Measurements from ENCODE around the gene PRKACG. TPM values are rescaled to one million over a fixed set of nuclear protein-coding genes. Genes with fewer than 3 reads are reported as not detected.
"Not testable (repeated sequence)": the region's sequence is repeated elsewhere in the genome, so short reads cannot be mapped to it uniquely, and the experiment has no call there.

Gene PRKACG
- total RNA-seq, 1 donor from 2014 or later = not detected

DNA sequence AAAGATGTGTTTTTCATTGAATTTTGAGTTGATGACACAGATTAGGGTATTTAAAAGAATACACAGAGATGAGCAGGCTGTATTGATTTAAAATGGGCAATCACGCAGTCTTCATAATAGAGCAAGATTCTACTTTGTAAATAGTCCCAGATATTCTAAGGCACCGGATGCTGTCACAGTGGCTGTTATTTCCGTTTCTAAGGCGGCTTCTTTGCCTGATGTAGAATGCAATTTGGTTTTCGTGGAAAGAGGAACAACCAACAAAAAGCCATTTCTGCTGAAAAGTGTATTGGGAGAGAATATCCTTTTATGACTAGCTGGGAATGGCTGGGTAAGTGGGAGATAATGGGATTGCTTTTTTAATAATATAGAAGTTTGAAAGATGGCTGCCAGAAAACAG lies 17.5 kb downstream of the PRKACG start:
- Mint-ChIP-seq H3K9me3 (ENCODE audit: unreplicated experiment) (no peaks in the 10 kb centered on the region), H3K36me3 (ENCODE audit: low read depth, unreplicated experiment) (no peaks in the 10 kb centered on the region)
- TF ChIP-seq EZH2 (IDR thresholded peaks at IDR 0.05; ENCODE audit: insufficient read depth, low read length) = no peak

DNA sequence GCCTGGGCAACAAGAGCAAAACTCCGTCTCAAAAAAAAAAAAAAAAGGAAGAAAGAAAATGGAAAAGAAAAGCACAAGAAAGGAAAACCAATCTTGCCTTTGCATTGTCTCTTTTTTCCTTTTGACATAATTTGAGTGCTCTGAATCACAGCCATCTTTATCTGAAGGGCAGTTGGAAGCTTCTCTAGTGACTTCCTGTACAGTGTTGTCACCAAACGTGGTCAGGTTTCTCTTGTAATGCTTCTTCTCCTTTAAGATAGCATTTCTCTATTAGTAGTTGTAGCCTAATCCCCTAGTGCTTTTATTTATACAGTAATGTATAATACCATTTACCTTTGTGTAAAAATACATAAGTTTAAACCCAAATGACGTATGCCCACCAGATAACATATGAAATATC lies 18.1 kb downstream of the PRKACG start:
- H3K27ac Mint-ChIP-seq (ENCODE audit: unreplicated experiment) = no peak overlapping the region
- no peaks in the 10 kb centered on the region for H3K36me3 Mint-ChIP-seq (ENCODE audit: low read depth, unreplicated experiment)
- H3K79me2 ChIP-seq (ENCODE audit: insufficient read depth, low read length) = no peaks in the 10 kb centered on the region
- H3K9me3 Mint-ChIP-seq (ENCODE audit: unreplicated experiment) = no peaks in the 10 kb centered on the region
- no peak overlapping the region for H2AFZ ChIP-seq (ENCODE audit: low read depth, low read length)
- H3K4me1 ChIP-seq (ENCODE audit: insufficient read depth, low read length) = no peaks in the 10 kb centered on the region
- H3K9me3 ChIP-seq (ENCODE audit: insufficient read depth, low read depth, low read length) = no peaks in the 10 kb centered on the region
- TF ChIP-seq EZH2 (IDR thresholded peaks at IDR 0.05; ENCODE audit: insufficient read depth, low read length) = no peak
- TF ChIP-seq, protein P1, sequence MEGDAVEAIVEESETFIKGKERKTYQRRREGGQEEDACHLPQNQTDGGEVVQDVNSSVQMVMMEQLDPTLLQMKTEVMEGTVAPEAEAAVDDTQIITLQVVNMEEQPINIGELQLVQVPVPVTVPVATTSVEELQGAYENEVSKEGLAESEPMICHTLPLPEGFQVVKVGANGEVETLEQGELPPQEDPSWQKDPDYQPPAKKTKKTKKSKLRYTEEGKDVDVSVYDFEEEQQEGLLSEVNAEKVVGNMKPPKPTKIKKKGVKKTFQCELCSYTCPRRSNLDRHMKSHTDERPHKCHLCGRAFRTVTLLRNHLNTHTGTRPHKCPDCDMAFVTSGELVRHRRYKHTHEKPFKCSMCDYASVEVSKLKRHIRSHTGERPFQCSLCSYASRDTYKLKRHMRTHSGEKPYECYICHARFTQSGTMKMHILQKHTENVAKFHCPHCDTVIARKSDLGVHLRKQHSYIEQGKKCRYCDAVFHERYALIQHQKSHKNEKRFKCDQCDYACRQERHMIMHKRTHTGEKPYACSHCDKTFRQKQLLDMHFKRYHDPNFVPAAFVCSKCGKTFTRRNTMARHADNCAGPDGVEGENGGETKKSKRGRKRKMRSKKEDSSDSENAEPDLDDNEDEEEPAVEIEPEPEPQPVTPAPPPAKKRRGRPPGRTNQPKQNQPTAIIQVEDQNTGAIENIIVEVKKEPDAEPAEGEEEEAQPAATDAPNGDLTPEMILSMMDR (IDR thresholded peaks at IDR 0.05; ENCODE audit: insufficient read depth, low read depth, low read length) = no peak
- peaks cover 3% of the 10 kb centered on the region for H3K27me3 ChIP-seq (ENCODE audit: insufficient read depth, low read length)
- no peaks in the 10 kb centered on the region for H3K36me3 ChIP-seq (ENCODE audit: insufficient read depth, low read length)
- H3K4me3 ChIP-seq (ENCODE audit: insufficient read depth, low read depth, low read length) = no peak overlapping the region
- H3K4me3 Mint-ChIP-seq (ENCODE audit: unreplicated experiment) = no peak overlapping the region
- peaks cover 4% of the 10 kb centered on the region for H3K4me1 Mint-ChIP-seq (ENCODE audit: low read depth, unreplicated experiment)
- DNase-seq (ENCODE audit: low read depth) (no peak), FAIRE-seq (no peak)
- H3K27me3 Mint-ChIP-seq (ENCODE audit: low read depth, unreplicated experiment) = peaks cover 4% of the 10 kb centered on the region
- H3K27ac ChIP-seq (ENCODE audit: low read depth, low read length) = no peak overlapping the region
- H3K9ac ChIP-seq (ENCODE audit: low read length) = no peak overlapping the region
- no peak overlapping the region for H3K4me2 ChIP-seq (ENCODE audit: low read length)
- no peaks in the 10 kb centered on the region for H4K20me1 ChIP-seq (ENCODE audit: insufficient read depth, low read length)

More for the DNA sequence above, 17.5 kb downstream of the PRKACG start:
- H3K4me3 ChIP-seq (ENCODE audit: insufficient read depth, low read depth, low read length) = no peak overlapping the region
- no peak overlapping the region for H3K4me2 ChIP-seq (ENCODE audit: low read length)
- H2AFZ ChIP-seq (ENCODE audit: low read depth, low read length) = peak overlapping the region; percentile 2
- Mint-ChIP-seq H3K27ac (ENCODE audit: unreplicated experiment) (no peak overlapping the region), H3K4me1 (ENCODE audit: low read depth, unreplicated experiment) (peaks cover 4% of the 10 kb centered on the region), H3K27me3 (ENCODE audit: low read depth, unreplicated experiment) (peaks cover 6% of the 10 kb centered on the region), H3K4me3 (ENCODE audit: unreplicated experiment) (no peak overlapping the region)
- DNase-seq (ENCODE audit: low read depth) = no peak
- peaks cover 3% of the 10 kb centered on the region for H3K27me3 ChIP-seq (ENCODE audit: insufficient read depth, low read length)
- H3K9me3 ChIP-seq (ENCODE audit: insufficient read depth, low read depth, low read length) = no peaks in the 10 kb centered on the region
- no peak for FAIRE-seq
- H3K27ac ChIP-seq (ENCODE audit: low read depth, low read length) = no peak overlapping the region
- H3K36me3 ChIP-seq (ENCODE audit: insufficient read depth, low read length) = no peaks in the 10 kb centered on the region
- H4K20me1 ChIP-seq (ENCODE audit: insufficient read depth, low read length) = no peaks in the 10 kb centered on the region
- H3K9ac ChIP-seq (ENCODE audit: low read length) = no peak overlapping the region
- H3K79me2 ChIP-seq (ENCODE audit: insufficient read depth, low read length) = no peaks in the 10 kb centered on the region
- H3K4me1 ChIP-seq (ENCODE audit: insufficient read depth, low read length) = no peaks in the 10 kb centered on the region

DNA sequence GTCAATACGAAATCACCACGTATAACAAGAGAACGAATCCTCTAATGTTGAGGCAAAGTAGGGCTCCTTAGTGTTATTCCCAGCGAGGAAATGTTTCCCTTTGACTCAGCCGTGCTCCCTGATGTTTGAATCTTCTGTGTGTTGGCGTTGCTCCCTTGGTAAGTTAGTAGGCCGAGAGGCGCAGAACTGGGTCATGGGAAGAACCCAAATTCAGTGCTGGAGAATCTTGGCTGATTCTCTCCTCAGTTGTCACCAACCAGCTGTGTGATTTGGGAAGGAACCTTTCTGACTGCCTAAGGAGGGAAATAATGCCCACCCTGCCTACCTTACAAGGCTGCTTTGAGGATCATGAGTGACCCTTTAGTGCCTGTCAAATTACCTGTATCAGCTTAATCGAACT lies 22.5 kb downstream of the PRKACG start:
- no peak overlapping the region for H3K27ac Mint-ChIP-seq (ENCODE audit: unreplicated experiment)
- no peaks in the 10 kb centered on the region for H3K27me3 ChIP-seq (ENCODE audit: insufficient read depth, low read length)
- no peaks in the 10 kb centered on the region for H3K9me3 Mint-ChIP-seq (ENCODE audit: unreplicated experiment)
- no peaks in the 10 kb centered on the region for H3K79me2 ChIP-seq (ENCODE audit: insufficient read depth, low read length)
- H3K9me3 ChIP-seq (ENCODE audit: insufficient read depth, low read depth, low read length) = no peaks in the 10 kb centered on the region
- no peaks in the 10 kb centered on the region for H3K4me1 Mint-ChIP-seq (ENCODE audit: low read depth, unreplicated experiment)
- peaks cover 2% of the 10 kb centered on the region for H3K27me3 Mint-ChIP-seq (ENCODE audit: low read depth, unreplicated experiment)
- no peak overlapping the region for H3K4me3 ChIP-seq (ENCODE audit: insufficient read depth, low read depth, low read length)
- TF ChIP-seq, protein P1 (IDR thresholded peaks at IDR 0.05; ENCODE audit: insufficient read depth, low read depth, low read length) = no peak
- TF ChIP-seq EZH2 (IDR thresholded peaks at IDR 0.05; ENCODE audit: insufficient read depth, low read length) = no peak
- H2AFZ ChIP-seq (ENCODE audit: low read depth, low read length) = no peak overlapping the region
- H3K4me2 ChIP-seq (ENCODE audit: low read length) = no peak overlapping the region
- no peak overlapping the region for H3K27ac ChIP-seq (ENCODE audit: low read depth, low read length)
- H4K20me1 ChIP-seq (ENCODE audit: insufficient read depth, low read length) = no peaks in the 10 kb centered on the region
- DNase-seq (ENCODE audit: low read depth) (no peak), FAIRE-seq (no peak)
- H3K4me3 Mint-ChIP-seq (ENCODE audit: unreplicated experiment) = no peak overlapping the region
- no peaks in the 10 kb centered on the region for H3K36me3 ChIP-seq (ENCODE audit: insufficient read depth, low read length)
- H3K4me1 ChIP-seq (ENCODE audit: insufficient read depth, low read length) = no peaks in the 10 kb centered on the region
- H3K9ac ChIP-seq (ENCODE audit: low read length) = no peak overlapping the region
- H3K36me3 Mint-ChIP-seq (ENCODE audit: low read depth, unreplicated experiment) = no peaks in the 10 kb centered on the region

DNA sequence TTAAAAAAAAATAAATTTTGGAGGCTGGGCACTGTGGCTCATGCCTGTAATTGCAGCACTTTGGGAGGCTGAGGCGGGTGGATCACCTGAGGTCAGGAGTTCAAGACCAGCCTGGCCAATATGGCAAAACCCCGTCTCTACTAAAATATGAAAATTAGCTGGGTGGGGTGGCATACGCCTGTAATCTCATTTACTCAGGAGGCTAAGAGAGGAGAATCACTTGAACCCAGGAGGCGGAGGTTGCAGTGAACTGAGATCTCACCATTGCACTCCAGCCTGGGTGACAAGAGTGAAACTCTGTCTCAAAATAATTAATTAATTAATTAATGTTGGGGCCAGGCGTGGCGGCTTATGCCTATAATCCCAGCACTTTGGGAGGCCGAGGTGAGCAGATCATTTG lies 27.0 kb downstream of the PRKACG start:
- H3K4me3 Mint-ChIP-seq (ENCODE audit: unreplicated experiment); H2AFZ ChIP-seq (ENCODE audit: low read depth, low read length); H3K36me3 Mint-ChIP-seq (ENCODE audit: low read depth, unreplicated experiment); H3K79me2 ChIP-seq (ENCODE audit: insufficient read depth, low read length); H3K27me3 Mint-ChIP-seq (ENCODE audit: low read depth, unreplicated experiment); FAIRE-seq; H3K36me3 ChIP-seq (ENCODE audit: insufficient read depth, low read length); H3K4me1 ChIP-seq (ENCODE audit: insufficient read depth, low read length); H3K27me3 ChIP-seq (ENCODE audit: insufficient read depth, low read length); H3K9ac ChIP-seq (ENCODE audit: low read length); H3K9me3 Mint-ChIP-seq (ENCODE audit: unreplicated experiment); H4K20me1 ChIP-seq (ENCODE audit: insufficient read depth, low read length); H3K4me1 Mint-ChIP-seq (ENCODE audit: low read depth, unreplicated experiment); H3K4me3 ChIP-seq (ENCODE audit: insufficient read depth, low read depth, low read length); H3K4me2 ChIP-seq (ENCODE audit: low read length); H3K9me3 ChIP-seq (ENCODE audit: insufficient read depth, low read depth, low read length); H3K27ac ChIP-seq (ENCODE audit: low read depth, low read length); H3K27ac Mint-ChIP-seq (ENCODE audit: unreplicated experiment); DNase-seq (ENCODE audit: low read depth): not testable (repeated sequence)
